OCI-LY3 (cell line): ENCODE results near the gene SH2D4B.

Source experiments
- EZH2phosphoT487 ChIP-seq: fragments of 200-600 bp; shearing (Covaris generic); IDR thresholded peaks from 2 replicates; pipeline ENCODE4 v1.6.1; 2018; ENCODE audit warnings: antibody characterized with exemption, mixed run types, low read depth
- TF ChIP-seq, protein P1 (sequence below): fragments of 200-600, 300-600 bp; sonication (generic); IDR thresholded peaks from 2 replicates; pipeline ENCODE4 v1.5.1; 2014; ENCODE audit warnings: antibody characterized with exemption, low read length, low read depth

GRCh38 chr10:80687476-80687789 is 149.7 kb downstream of the SH2D4B start:
- TF ChIP-seq, protein P1, sequence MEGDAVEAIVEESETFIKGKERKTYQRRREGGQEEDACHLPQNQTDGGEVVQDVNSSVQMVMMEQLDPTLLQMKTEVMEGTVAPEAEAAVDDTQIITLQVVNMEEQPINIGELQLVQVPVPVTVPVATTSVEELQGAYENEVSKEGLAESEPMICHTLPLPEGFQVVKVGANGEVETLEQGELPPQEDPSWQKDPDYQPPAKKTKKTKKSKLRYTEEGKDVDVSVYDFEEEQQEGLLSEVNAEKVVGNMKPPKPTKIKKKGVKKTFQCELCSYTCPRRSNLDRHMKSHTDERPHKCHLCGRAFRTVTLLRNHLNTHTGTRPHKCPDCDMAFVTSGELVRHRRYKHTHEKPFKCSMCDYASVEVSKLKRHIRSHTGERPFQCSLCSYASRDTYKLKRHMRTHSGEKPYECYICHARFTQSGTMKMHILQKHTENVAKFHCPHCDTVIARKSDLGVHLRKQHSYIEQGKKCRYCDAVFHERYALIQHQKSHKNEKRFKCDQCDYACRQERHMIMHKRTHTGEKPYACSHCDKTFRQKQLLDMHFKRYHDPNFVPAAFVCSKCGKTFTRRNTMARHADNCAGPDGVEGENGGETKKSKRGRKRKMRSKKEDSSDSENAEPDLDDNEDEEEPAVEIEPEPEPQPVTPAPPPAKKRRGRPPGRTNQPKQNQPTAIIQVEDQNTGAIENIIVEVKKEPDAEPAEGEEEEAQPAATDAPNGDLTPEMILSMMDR, result no peak
- TF ChIP-seq EZH2phosphoT487, result no peak
